IPS-NIHi7 (cell line): ENCODE data around the gene ZNF516.

Source experiments
- DNase-seq: peaks from one replicate; pipeline ENCODE4 v3.0.0; 2012; ENCODE audit warnings: mixed read lengths; ENCODE audit errors: extremely low spot score

The ZNF516 gene

DNA sequence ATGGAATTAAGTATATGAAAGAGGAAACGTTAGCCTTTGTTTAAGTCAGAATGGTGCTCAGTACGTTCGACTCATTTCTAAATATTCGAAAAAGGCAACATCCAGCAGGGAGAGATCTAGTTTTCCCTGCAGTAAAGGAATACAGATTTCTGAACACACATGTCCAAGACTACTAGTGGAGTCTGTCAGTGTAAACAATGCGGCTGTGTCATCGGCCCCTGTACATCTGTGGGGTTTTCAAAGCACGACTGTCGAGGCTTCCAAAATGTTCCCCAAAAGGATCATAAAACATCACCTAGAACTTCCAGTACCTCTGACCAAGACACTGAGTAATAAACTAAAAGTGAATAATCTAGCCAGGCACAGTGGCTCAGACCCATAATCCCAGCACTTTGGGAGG lies 112.8 kb downstream of the ZNF516 start:
- no peak for DNase-seq

- DNase-seq = peak; percentile 93
These were observed 114.1 kb downstream of the ZNF516 start for GRCh38 chr18:76380791-76381405.

GRCh38 chr18:76380127-76380729 lies 114.8 kb downstream of the ZNF516 start:
- no peak for DNase-seq

DNA sequence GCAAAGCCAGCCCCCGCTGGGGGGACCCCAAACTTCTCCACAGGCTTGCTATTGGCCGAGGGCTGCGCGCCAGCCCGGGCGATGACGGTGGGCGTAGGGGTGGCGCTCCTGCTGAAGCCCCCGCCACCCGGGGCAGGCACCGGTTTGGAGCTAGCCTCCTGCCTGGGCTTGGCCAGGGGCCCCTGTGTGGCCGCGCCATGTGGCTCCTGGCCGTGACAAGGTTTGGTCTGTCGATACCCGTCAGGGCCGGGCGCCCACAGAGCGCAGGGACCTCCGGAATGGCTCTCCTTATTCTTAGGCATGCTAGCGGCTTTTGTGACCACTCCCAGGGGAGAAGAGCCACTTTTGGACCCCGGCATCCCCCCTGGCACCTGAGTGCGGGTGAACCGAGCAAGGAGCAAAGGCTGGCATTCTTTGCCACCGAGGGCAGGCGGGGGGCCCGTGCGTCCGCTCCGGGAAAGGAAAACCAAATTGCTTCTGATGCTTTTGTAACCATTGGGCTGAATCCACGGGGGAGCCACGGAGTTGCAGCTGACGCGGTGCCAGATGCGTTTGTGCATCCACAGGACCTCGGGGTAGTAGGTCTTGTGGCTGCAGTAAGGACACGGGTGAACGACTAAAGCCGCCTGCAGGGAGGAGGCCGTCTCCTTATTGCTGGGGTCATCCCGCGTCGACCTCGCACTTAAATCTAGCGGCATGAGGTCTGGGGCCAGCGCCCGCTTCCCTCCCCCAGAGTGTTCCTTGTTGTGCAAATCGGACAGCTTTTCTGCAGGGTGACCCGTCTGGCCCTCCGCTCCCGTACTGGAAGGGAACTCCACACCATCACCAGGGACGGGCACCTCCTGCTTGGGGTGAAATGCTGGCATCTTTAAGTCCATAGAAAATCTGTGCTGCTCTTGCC lies 115.6 kb downstream of the ZNF516 start:
- no peak for DNase-seq

DNA sequence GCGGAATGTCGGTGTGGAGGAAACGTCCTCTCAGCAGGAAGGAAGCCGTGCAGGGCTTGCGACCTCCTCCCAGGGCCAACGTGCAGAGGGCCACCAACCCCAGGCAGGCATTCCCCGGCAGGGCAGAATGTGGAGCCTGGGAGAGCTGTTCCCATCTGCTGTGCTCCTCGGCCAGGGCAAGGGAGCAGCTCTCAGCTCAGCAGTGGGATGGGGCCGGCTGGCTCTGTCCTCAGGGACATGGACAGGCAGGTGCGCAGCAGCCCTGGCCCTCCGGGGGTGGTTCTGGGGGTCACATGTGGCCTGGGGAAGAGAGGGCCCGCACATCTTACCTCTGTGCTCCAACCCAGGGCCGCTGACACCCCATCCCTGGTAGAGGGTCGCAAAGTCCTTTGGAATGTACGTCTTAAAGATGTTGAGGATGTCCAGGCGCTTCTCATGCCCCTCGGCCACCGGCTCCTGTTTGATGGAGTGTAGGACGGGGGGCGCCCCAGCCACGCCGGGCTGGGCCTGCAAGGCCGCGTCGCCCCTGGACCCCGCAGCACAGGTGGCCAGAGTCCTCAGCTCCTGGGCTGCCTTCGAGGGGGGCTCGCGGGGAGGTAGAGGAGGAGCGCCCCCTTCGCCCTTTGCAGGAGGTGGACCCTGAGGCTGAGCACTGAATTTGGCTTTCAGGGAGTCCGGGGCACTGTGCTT lies 116.4 kb downstream of the ZNF516 start:
- no peak for DNase-seq

- DNase-seq = no peak
These were observed 117.7 kb downstream of the ZNF516 start for GRCh38 chr18:76377359-76377756.

- DNase-seq = no peak
These were observed 118.2 kb downstream of the ZNF516 start for GRCh38 chr18:76376668-76377358.

- no peak for DNase-seq
These were observed 118.8 kb downstream of the ZNF516 start for GRCh38 chr18:76376225-76376624.

- DNase-seq = no peak
These were observed 120.4 kb downstream of the ZNF516 start for GRCh38 chr18:76374330-76375281.

DNA sequence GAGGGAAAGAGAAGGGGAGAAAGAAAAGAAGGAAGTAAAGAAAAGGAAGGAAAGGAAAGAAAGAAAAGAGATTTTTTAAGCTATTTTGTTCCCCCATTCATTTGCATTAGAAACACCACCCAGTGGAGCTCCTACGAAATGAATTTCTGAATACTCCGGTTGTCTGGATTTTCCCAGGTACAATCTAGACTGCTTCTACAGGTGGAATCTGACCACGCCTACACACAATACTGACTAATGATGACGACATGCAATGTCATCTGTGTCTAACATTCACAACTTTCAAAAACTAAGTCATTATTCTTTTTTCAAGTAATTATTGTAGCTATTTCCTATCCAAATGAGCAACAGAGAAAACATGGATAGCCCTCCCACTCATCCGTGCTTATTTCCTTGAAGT lies 121.7 kb downstream of the ZNF516 start:
- DNase-seq = no peak

DNA sequence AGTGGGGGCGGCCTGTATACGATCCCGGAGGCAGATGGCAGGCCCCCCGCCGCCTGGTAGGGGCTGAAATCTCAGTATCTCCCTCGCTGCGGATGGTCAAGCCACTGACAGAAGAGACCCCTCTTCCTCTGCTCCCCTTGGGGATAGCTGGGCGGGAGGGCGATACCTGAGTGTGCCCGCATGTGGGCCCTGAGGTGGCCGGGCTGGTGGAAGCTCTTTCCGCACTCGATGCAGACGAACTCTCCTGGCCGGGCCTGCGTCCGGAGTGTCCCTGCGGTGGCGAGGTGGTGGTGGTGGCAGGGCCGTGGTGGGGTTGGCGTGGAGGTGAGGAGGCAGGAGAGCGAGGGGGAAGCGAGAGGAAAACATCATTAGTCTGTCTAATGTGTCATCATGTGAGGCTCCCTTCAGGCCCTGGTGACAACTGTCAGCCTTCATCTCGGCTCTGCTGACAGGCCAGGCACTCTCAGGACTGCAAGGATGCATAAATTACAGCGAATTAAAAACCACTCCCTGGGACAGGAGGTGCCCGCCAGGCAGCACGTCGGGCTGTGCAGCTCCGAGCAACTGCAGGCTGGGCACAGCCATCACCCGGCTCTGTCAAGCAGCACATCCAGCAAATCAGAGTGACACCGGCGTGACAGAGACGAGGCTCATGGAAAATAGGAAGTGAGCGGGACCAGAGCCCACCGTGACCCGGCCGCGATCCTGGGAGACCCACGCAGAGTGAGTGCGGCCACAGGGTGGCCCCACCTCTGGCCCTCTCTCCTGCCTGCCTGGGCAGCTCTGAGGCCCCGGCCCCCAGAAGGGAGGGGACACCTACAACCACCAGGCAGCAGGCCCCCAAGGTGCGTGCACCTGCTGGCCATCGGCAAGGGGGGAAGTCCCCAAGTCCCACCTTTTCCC lies 123.5 kb downstream of the ZNF516 start:
- no peak for DNase-seq

GRCh38 chr18:76370686-76371085 lies 124.4 kb downstream of the ZNF516 start:
- no peak for DNase-seq

DNA sequence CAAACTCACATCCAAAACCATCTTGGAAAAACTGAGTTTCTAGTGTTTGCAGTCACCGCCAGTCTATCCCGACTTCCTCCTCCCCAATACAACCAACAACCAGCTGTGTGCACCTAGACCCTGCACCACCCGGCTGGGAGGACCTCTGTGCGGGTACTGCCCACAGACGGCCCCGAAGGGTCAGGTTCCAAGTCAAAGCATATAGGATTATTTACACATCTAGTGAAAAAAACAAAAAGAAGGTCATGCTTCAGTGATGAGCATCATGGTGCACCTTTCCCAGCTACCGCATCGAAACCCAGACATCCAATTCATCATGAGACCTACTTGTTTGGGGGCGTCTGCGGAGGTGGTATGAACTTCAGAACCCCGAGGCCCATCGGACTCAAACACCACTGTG lies 124.8 kb downstream of the ZNF516 start:
- DNase-seq = no peak

GRCh38 chr18:76369791-76370190 lies 125.3 kb downstream of the ZNF516 start:
- no peak for DNase-seq

GRCh38 chr18:76368976-76369375 lies 126.1 kb downstream of the ZNF516 start:
- no peak for DNase-seq

- no peak for DNase-seq
These were observed 126.8 kb downstream of the ZNF516 start for GRCh38 chr18:76368271-76368670.

GRCh38 chr18:76367168-76368125 lies 127.6 kb downstream of the ZNF516 start:
- DNase-seq = no peak

- no peak for DNase-seq
These were observed 129.5 kb downstream of the ZNF516 start for GRCh38 chr18:76365561-76365960.
